HG03565 (cell line): ENCODE data around the gene PTGDR.

Source experiments
- ATAC-seq: cut with Tn5 transposase; IDR thresholded peaks from one replicate; pipeline ENCODE4 v1.9.1; 2021; ENCODE audit warnings: mild to moderate bottlenecking, moderate library complexity; ENCODE audit not compliant: unreplicated experiment

The PTGDR gene

GRCh38 chr14:52267501-52268278 is at the start of gene PTGDR:
TSS of gene PTGDR (plus strand) at chr14:52267698. CDS start at chr14:52267815, 117 bp downstream.
- no peak for ATAC-seq

DNA sequence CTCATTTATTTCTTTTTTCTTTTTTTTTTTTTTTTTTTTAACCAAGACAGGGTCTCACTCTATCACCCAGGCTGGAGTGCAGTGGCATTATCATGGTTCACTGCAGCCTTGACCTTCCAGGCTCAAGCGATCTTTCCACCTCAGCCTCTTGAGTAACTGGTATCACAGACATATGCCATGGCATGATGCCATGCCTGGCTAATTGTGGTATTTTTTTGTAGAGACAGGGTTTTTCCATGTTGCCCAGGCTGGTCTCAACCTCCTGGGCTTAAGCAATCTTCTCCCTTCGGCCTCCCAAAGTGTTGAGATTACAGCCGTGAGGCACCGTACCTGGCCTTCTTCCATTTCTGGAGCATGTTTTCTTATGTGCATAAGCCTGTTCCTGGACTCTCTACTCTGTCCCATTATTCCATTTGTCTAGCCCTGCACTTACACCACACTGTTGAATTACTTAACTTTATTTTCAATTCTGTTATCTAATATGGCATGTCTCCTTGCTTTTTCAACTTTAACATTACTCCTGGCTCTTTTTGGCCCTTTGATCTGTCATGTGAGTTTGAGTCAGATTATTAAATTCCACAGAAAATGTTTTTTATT is 47.9 kb upstream of the PTGDR start:
- ATAC-seq = no peak

GRCh38 chr14:52220924-52221811 is 46.3 kb upstream of the PTGDR start:
- no peak for ATAC-seq

DNA sequence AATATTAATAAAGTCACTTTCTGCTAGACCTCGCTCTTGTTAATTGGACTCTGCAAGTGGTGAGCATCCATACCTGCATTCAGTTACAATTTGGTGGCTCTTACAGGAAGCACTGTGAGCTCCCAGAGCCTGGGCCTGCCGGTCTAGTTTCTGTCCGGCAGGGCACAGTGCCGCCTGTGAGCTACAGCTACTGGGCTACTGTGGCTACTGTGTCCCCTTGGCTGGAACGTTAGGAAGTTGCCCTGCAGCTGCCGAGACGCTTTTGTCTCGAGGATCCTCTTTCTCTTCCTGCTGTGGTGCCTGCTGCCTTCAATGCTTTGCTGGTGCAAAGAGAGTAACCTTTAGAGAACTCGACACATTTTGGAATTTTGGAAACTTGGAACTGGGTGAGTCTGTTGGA is 44.6 kb upstream of the PTGDR start:
- ATAC-seq = no peak

GRCh38 chr14:52227619-52228222 is 39.8 kb upstream of the PTGDR start:
- ATAC-seq = no peak

DNA sequence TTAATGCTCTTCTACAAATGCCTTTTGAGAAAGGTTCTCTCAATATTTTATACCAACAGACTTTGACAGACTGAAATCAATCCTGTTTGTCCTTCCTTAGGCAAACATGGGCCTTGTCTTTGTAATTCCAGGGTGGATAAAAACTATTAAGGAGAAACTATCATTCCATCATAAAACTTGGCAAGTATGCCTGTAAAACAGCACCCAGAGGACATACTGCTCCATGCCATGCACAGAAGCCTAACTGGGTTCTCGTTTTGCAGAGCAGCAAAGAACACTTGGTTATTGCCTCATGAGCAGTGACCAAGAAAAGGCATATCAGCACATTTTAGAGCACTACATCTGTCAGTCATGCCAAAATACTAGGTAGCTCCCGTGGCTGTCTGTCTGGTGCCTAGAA is 33.8 kb upstream of the PTGDR start:
- ATAC-seq = no peak

DNA sequence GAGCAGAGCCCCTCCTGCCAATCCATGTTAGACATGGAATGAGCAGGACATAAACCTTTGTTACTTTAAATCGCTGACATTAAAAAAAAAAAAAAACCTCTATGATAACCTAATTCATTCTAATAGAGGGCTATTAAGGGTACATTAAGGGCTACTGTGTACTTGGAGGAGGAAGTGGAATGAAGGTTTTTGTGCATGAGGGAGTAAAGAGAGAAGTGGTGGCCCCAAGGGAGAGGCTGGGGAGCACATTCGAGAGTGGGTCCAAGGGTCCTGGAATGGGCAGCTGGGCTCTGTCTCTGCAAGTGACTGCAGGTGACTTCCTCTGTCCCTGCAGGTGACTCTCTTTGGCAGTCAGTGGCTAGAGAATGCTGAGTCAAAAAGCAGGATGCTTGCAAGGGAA is 32.1 kb upstream of the PTGDR start:
- ATAC-seq = no peak

DNA sequence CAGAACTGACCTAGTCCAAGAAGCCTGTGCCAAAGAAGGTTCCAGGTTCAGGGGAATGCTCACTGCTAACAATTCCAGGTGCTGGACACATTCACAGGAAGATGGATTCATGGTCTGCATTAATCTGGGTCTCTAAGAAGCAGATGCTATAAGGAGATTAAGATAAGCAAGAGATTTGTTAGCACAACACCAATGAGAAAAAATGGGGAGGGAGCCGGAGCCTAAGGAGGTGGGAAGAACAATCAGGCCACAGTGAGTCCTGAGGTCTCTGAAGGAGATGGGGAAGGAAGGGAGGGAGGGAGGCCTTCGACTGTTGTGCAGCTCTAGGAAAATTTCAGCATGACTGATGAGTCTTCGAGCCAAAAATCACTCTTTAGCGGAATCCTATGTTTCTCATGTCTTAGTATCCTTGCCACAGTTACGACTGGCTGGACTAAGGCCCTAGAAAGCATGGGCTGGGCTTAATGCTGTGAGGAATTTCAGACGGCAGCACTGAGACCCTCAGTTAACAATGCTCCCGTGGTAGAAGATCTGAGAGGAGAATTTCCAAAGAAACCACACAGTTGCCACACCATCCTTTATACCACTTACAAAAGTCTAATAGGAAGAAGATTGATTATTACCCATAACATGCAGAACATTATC is 31.5 kb upstream of the PTGDR start:
- ATAC-seq = no peak

- no peak for ATAC-seq
These were observed 28.8 kb upstream of the PTGDR start for GRCh38 chr14:52238682-52239081.

GRCh38 chr14:52240623-52241022 is 26.9 kb upstream of the PTGDR start:
- ATAC-seq = no peak

DNA sequence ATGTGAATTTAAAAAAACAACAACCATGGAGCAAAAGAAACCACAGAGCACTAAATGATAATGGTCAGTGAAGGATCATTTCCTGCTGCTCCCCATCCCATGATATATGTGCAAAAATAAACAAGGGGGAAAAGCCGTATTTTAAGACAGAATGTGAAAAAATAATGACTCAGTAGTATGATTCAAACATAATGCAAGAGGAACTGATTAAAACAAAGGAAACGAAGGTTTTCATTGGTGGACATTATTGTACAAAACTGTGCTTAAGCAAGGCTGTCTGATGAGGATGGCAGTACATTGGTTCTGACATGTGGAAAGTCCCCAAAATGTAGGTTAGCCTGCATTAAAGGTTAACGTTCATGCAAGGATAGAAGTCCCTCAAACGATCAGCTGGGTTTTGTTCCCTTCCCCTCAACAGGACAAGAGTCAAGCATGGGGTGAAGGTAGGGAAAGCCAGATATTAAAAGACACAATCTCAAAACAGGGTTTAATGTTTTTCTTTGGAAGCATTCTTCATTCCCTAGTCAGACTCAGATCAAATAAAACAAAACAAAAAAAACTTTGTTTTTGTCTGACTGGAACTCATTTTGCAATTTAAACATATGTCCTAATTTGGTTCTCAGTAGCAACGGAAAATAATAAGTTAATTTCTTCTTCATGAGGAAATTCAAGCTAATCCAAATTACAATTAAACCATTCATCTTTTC is 26.3 kb upstream of the PTGDR start:
- no peak for ATAC-seq

- ATAC-seq = peak; percentile 67
These were observed 23.2 kb upstream of the PTGDR start for GRCh38 chr14:52244328-52244727.

GRCh38 chr14:52244997-52245396 is 22.5 kb upstream of the PTGDR start:
- ATAC-seq = no peak

DNA sequence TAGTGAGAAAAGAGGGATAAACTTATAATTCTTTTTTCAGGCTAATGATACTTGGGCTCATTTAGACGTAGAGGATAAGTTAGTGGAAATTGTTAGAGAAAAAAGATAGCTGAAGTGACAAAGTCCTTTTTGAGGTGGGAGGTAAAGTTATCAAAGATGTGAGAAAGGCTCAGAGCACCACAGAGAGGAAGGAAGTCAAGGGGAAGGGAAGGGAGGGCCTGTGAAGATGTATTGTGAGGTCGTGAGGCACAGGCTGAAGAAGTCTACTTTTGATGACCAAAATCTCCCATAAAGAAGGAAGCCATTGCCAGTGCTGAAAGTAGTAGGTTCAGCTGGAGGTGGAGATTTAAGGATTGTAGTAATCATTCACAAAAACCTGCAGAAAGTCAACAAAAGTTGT is 19.4 kb upstream of the PTGDR start:
- ATAC-seq = no peak

GRCh38 chr14:52251724-52252123 is 15.8 kb upstream of the PTGDR start:
- no peak for ATAC-seq

DNA sequence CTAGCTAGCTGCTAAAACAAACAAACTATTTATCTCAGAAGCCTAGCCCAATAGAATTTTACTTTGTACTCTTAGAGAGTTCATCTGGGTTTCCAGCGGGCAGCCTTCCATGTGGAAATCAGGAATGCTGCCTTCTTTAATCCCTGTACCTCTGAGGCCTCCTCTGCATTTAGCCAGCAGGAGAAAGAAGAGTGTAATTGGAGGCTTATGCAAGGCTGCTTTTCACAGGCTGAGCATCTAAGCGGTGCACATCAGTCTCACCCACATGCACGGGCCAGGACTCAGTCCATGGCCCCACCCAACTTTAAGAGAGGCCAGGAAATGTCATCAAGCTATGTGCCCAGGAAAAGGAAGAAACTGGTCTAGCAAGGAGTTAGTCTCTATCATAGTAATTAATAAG is 14.0 kb upstream of the PTGDR start:
- ATAC-seq = no peak

- ATAC-seq = no peak
These were observed 13.4 kb upstream of the PTGDR start for GRCh38 chr14:52254086-52254485.

- ATAC-seq = no peak
These were observed 8.7 kb upstream of the PTGDR start for GRCh38 chr14:52258783-52259182.

- no peak for ATAC-seq
These were observed 8.1 kb upstream of the PTGDR start for GRCh38 chr14:52259434-52259833.

- no peak for ATAC-seq
These were observed 4.9 kb upstream of the PTGDR start for GRCh38 chr14:52262600-52262999.
